Right lobe of liver (tissue), 6 donors: ENCODE results near the gene SIRPD. TPM values are rescaled to one million over a fixed set of nuclear protein-coding genes. Genes with fewer than 3 reads are reported as not detected.

Experiments
- ATAC-seq, 4 donors: fragments of 200-7000 bp; cut with Tn5 transposase; one replicate each; pipeline ENCODE4 v1.9.1; 2020; ENCODE audit warnings: mild to moderate bottlenecking in 4 of 4, moderate library complexity in 4 of 4
- DNase-seq, 3 donors: peaks; one replicate each; pipeline ENCODE4 v3.0.0-alpha.2; 2020
- H3K27ac ChIP-seq, 3 donors: fragments of 200-600 bp; one replicate each; pipeline ENCODE4 v1.8.0; 2022
- H3K27me3 ChIP-seq, 2 donors: fragments of 200-600 bp; one replicate each; pipeline ENCODE4 v1.8.0; 2022
- H3K36me3 ChIP-seq, 4 donors: fragments of 200-600 bp; sonication (generic) in 1 of 4; one replicate each; pipeline versions ENCODE4 v1.5.1 to v1.8.0; 2017 to 2022; ENCODE audit warnings: control low read depth in 1 of 4
- H3K4me1 ChIP-seq, 4 donors: fragments of 200-600 bp; sonication (generic) in 1 of 4; one replicate each; pipeline versions ENCODE4 v1.5.1 to v1.8.0; 2017 to 2022; ENCODE audit warnings: control low read depth in 1 of 4
- H3K4me3 ChIP-seq, 3 donors: fragments of 200-600 bp; one replicate each; pipeline ENCODE4 v1.8.0; 2022
- H3K9me3 ChIP-seq, 4 donors: fragments of 200-600 bp; sonication (generic) in 1 of 4; one replicate each; pipeline versions ENCODE4 v1.5.1 to v1.8.0; 2017 to 2022; ENCODE audit warnings: control low read depth in 1 of 4
- CTCF ChIP-seq, 4 donors: fragments of 200-600 bp in 3 of 4; fragments of 450-650 bp in 1 of 4; IDR thresholded peaks; one replicate each; pipeline versions ENCODE4 v1.5.1 to v1.8.0; 2016 to 2022; ENCODE audit warnings: antibody characterized with exemption in 4 of 4, mild to moderate bottlenecking in 2 of 4
- POLR2A ChIP-seq: fragments of 450-650 bp; IDR thresholded peaks from one replicate; pipeline ENCODE4 v1.6.1; 2017; ENCODE audit warnings: antibody characterized with exemption, mild to moderate bottlenecking
- WGBS: methylation state at CpG from one replicate; pipeline ENCODE4 v1.1.6; 2018; ENCODE audit warnings: low coverage, low lambda C conversion rate; ENCODE audit not compliant: insufficient coverage; ENCODE audit errors: missing lambda C conversion rate; 5-methylcytosine and 5-hydroxymethylcytosine counted together
- intact Hi-C, 2 donors: fragments of 100-400 bp; cut with DNase I; formaldehyde crosslinking; loops; one replicate each; pipeline versions ENCODE4 v1.11.2 to v1.14.1; 2022
- total RNA-seq, 6 experiments: library from RNA; depleted of rRNA in 2 of 6; stranded (reverse); fragments of >200 nt in 2 of 6; fragmentation: NEBNext Ultra II Directional in 3 of 6; extraction: Animal tissue kit (Norgen Biotek cat#: 25700) in 3 of 6; gene quantifications; one replicate each; pipeline versions ENCODE4 v1.1.0 to v1.2.4, GENCODE V29; 2016 to 2023
- donor health status: DM: no; HTN: yes; CAD: no.
- donor health status: DM: no; HTN: no; CAD: no.
- donor health status: DM: no; HTN: no; CAD: no.
- donor health status: DM: no; HTN: yes; CAD: no.
- donor health status: DM: no; HTN: yes; CAD: no.

SIRPD gene
- total RNA-seq, 6 experiments from 2014 or later: not detected

- peak in 3 of 4 donors; percentile 48 to 59 (median 54) for ATAC-seq
- Histone ChIP-seq H3K4me3 (no peak overlapping the region), H3K27ac (no peak overlapping the region), H3K36me3 (no peaks in the 10 kb centered on the region), H3K27me3 (no peaks in the 10 kb centered on the region), H3K4me1 (no peaks in the 10 kb centered on the region), H3K9me3 (no peaks in the 10 kb centered on the region)
- TF ChIP-seq CTCF (IDR thresholded peaks at IDR 0.05) (no peak), POLR2A (no peak)
- intact Hi-C loops: no loop called here
- WGBS: 46% methylated on average over 4 of the region's 5 CpGs
- no peak for DNase-seq
Measured at GRCh38 chr20:1535420-1536175, 21.9 kb downstream of the SIRPD start.

- Histone ChIP-seq H3K27me3 (no peaks in the 10 kb centered on the region), H3K36me3 (no peaks in the 10 kb centered on the region), H3K4me1 (no peaks in the 10 kb centered on the region), H3K27ac (no peak overlapping the region), H3K9me3 (no peaks in the 10 kb centered on the region), H3K4me3 (no peak overlapping the region)
- TF ChIP-seq CTCF (IDR thresholded peaks at IDR 0.05) (no peak), POLR2A (no peak)
- ATAC-seq: no peak
- intact Hi-C loops: no loop called here
- WGBS: 34% methylated on average over 5 of the region's 5 CpGs
- DNase-seq: no peak
Measured at GRCh38 chr20:1534526-1534925, 23.0 kb downstream of the SIRPD start.

- intact Hi-C loops: no loop called here
- Histone ChIP-seq H3K4me3 (no peak overlapping the region), H3K27me3 (no peaks in the 10 kb centered on the region), H3K36me3 (no peaks in the 10 kb centered on the region), H3K9me3 (no peaks in the 10 kb centered on the region), H3K4me1 (no peaks in the 10 kb centered on the region), H3K27ac (no peak overlapping the region)
- WGBS: 60% methylated on average over 4 of the region's 4 CpGs
- TF ChIP-seq POLR2A: no peak
- TF ChIP-seq CTCF (IDR thresholded peaks at IDR 0.05): no peak
- ATAC-seq (no peak), DNase-seq (no peak)
Measured at GRCh38 chr20:1533059-1533458, 24.4 kb downstream of the SIRPD start.

GRCh38 chr20:1528811-1529210, 28.7 kb downstream of the SIRPD start:
- H3K27ac ChIP-seq: no peak overlapping the region
- 23% methylated on average over 1 of the region's 1 CpG for WGBS
- intact Hi-C loops: no loop called here
- H3K9me3 ChIP-seq: peaks cover 0 to 2% (median 0%) of the 10 kb centered on the region in 4 donors
- no peak for ATAC-seq
- no peaks in the 10 kb centered on the region for H3K4me1 ChIP-seq
- peaks cover 0 to 4% of the 10 kb centered on the region in 2 donors for H3K27me3 ChIP-seq
- no peak for DNase-seq
- no peak for TF ChIP-seq CTCF (IDR thresholded peaks at IDR 0.05)
- TF ChIP-seq POLR2A: no peak
- H3K4me3 ChIP-seq: no peak overlapping the region
- H3K36me3 ChIP-seq: no peaks in the 10 kb centered on the region
